Lung (tissue), 12 donors: ENCODE measurements around the gene TMEM161A. TPM values are rescaled to one million over a fixed set of nuclear protein-coding genes. Genes with fewer than 3 reads are reported as not detected.

Experiments used
- ATAC-seq: fragments of 200-7000 bp; cut with Tn5 transposase; one replicate; pipeline ENCODE4 v1.9.1; 2020; ENCODE audit warnings: moderate number of reproducible peaks; ENCODE audit not compliant: insufficient read depth, low FRiP score
- DNase-seq, 3 donors: peaks; one replicate each; pipeline ENCODE4 v3.0.0-alpha.2; 2013 to 2017
- H3K27ac ChIP-seq, 2 donors: one replicate each; pipeline ENCODE4 v1.5.1; 2013; ENCODE audit warnings: mild to moderate bottlenecking in 2 of 2, moderate library complexity in 2 of 2, control low read depth in 1 of 2, inconsistent platforms in 1 of 2, low read depth in 1 of 2, low read length in 1 of 2
- H3K27me3 ChIP-seq, 3 donors: one replicate each; pipeline ENCODE4 v1.5.1; 2013; ENCODE audit warnings: low read length in 2 of 3; ENCODE audit not compliant: control insufficient read depth in 3 of 3, insufficient read depth in 3 of 3
- H3K36me3 ChIP-seq, 4 donors: one replicate each; pipeline ENCODE4 v1.5.1; 2013; ENCODE audit warnings: low read length in 4 of 4, mild to moderate bottlenecking in 1 of 4, moderate library complexity in 1 of 4; ENCODE audit not compliant: control insufficient read depth in 4 of 4, insufficient read depth in 4 of 4
- H3K4me1 ChIP-seq, 5 donors: one replicate each; pipeline ENCODE4 v1.5.1; 2013; ENCODE audit warnings: low read length in 5 of 5, mild to moderate bottlenecking in 2 of 5, moderate library complexity in 1 of 5; ENCODE audit not compliant: control insufficient read depth in 5 of 5, insufficient read depth in 5 of 5
- H3K4me3 ChIP-seq: one replicate; pipeline ENCODE4 v1.5.1; 2013; ENCODE audit warnings: mild to moderate bottlenecking, control low read depth, moderate library complexity
- H3K9ac ChIP-seq, 2 donors: one replicate each; pipeline ENCODE4 v1.5.1; 2013; ENCODE audit warnings: low read length in 2 of 2, control low read depth in 1 of 2; ENCODE audit not compliant: insufficient read depth in 1 of 2
- H3K9me3 ChIP-seq, 4 donors: one replicate each; pipeline ENCODE4 v1.5.1; 2013; ENCODE audit warnings: low read length in 3 of 4, mild to moderate bottlenecking in 1 of 4, moderate library complexity in 1 of 4; ENCODE audit not compliant: control insufficient read depth in 4 of 4, insufficient read depth in 3 of 4
- CTCF ChIP-seq: IDR thresholded peaks from 2 replicates; pipeline ENCODE4 v1.5.1; 2012; ENCODE audit warnings: mild to moderate bottlenecking; ENCODE audit errors: control extremely low read depth, extremely low read depth
- WGBS, 2 donors: extraction: QIAGEN DNeasy Blood & Tissue Kit; methylation state at CpG; one replicate each; pipeline ENCODE4 v1.1.7; 2013; 5-methylcytosine and 5-hydroxymethylcytosine counted together
- polyA plus RNA-seq, 2 donors: library from polyadenylated mRNA; stranded (reverse); fragments of 200-250 nt; gene quantifications; one replicate each; pipeline ENCODE4 v1.2.1, GENCODE V29; 2013
- total RNA-seq, 2 donors: library from RNA; depleted of rRNA in 1 of 2; stranded (reverse); fragments of >200 nt in 1 of 2; gene quantifications; one replicate each; pipeline ENCODE4 v1.2.1, GENCODE V29; 2014 to 2021
- donor health status: control.
- donor health status: control.
- donor health status: Bipolar disorder and iron deficiency.
- donor health status: healthy.
- donor health status: DM: yes; HTN: yes; CAD: no.

Gene TMEM161A
- total and polyA plus RNA-seq, 4 donors, result 18.1 to 32.2 (median 23.1) TPM

- H3K4me3 ChIP-seq, result no peak overlapping the region
- H3K27ac ChIP-seq, result no peak overlapping the region
- no peak overlapping the region for H3K9ac ChIP-seq
- DNase-seq (peak; percentile 46 to 56 (median 55)), ATAC-seq (no peak)
- no peaks in the 10 kb centered on the region for H3K27me3 ChIP-seq
- no peaks in the 10 kb centered on the region for H3K9me3 ChIP-seq
- peaks cover 0 to 26% (median 5%) of the 10 kb centered on the region in 5 donors for H3K4me1 ChIP-seq
- peaks cover 0 to 3% (median 0%) of the 10 kb centered on the region in 4 donors for H3K36me3 ChIP-seq
- WGBS, 2 donors, result 52% methylated on average over 7 of the region's 7 CpGs
- TF ChIP-seq CTCF, result no peak
These were observed 25.1 kb downstream of the TMEM161A start for GRCh38 chr19:19113040-19113626.

- Histone ChIP-seq H3K27ac (no peak overlapping the region), H3K4me1 (peaks cover 0 to 26% (median 5%) of the 10 kb centered on the region in 5 donors), H3K4me3 (no peak overlapping the region), H3K9ac (no peak overlapping the region), H3K36me3 (peaks cover 0 to 7% (median 0%) of the 10 kb centered on the region in 4 donors), H3K9me3 (no peaks in the 10 kb centered on the region), H3K27me3 (no peaks in the 10 kb centered on the region)
- TF ChIP-seq CTCF, result no peak
- WGBS, 2 donors, result 84 to 87% methylated on average over 9 of the region's 9 CpGs
- ATAC-seq, result no peak
- DNase-seq, result peak in 1 of 3 donors; percentile 18
These were observed 26.2 kb downstream of the TMEM161A start for GRCh38 chr19:19111967-19112580.

GRCh38 chr19:19111136-19111835 lies 27.0 kb downstream of the TMEM161A start:
- whole genome bisulfite sequencing, 2 donors, result 75 to 77% methylated on average over 15 of the region's 15 CpGs
- DNase-seq (no peak), ATAC-seq (no peak)
- TF ChIP-seq CTCF, result no peak
- Histone ChIP-seq H3K9me3 (no peaks in the 10 kb centered on the region), H3K27ac (no peak overlapping the region), H3K4me1 (peaks cover 0 to 28% (median 5%) of the 10 kb centered on the region in 5 donors), H3K9ac (no peak overlapping the region), H3K36me3 (peaks cover 0 to 7% (median 0%) of the 10 kb centered on the region in 4 donors), H3K4me3 (no peak overlapping the region), H3K27me3 (no peaks in the 10 kb centered on the region)
